Suprapubic skin (tissue), 4 donors: ENCODE data around the gene TUT1.

Experiments
- POLR2A ChIP-seq, 2 donors: fragments of 450-650 bp; IDR thresholded peaks; one replicate each; pipeline ENCODE4 v1.6.1; 2017; ENCODE audit warnings: antibody characterized with exemption in 2 of 2, mild to moderate bottlenecking in 2 of 2, moderate library complexity in 2 of 2
- POLR2AphosphoS5 ChIP-seq, 3 donors: sonication (generic); formaldehyde crosslinking; IDR thresholded peaks; one replicate each; pipeline ENCODE4 v1.6.1; 2017; ENCODE audit warnings: antibody characterized with exemption in 3 of 3
- TF ChIP-seq, protein P1 (sequence below), 2 donors: fragments of 200-600 bp in 1 of 2; fragments of 450-650 bp in 1 of 2; sonication (generic) in 1 of 2; IDR thresholded peaks; one replicate each; pipeline ENCODE4 v1.5.1; 2016 to 2019; ENCODE audit warnings: antibody characterized with exemption in 2 of 2, mild to moderate bottlenecking in 1 of 2, moderate library complexity in 1 of 2

DNA sequence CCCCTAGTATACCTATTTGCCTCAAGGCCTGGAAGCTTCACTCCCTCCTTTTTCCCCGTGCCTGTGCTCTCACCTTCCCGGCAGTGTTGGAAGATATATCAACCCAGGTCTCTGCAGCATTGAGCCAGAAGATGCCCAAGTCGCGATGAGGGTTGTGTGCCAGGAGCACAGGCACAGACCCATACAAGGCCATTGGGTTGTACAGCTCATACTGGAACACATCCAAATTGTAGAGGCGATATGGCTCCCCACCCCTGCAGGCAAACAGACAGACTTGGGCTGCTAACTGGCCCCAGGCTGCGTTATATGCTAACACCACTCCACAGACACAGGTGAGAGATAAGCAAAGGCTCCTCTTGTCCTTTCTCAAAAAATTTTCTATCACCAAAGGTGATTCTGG is 41.2 kb upstream of the TUT1 start:
- TF ChIP-seq POLR2A (IDR thresholded peaks at IDR 0.05) (no peak), POLR2AphosphoS5 (IDR thresholded peaks at IDR 0.05) (no peak)
- TF ChIP-seq, protein P1, sequence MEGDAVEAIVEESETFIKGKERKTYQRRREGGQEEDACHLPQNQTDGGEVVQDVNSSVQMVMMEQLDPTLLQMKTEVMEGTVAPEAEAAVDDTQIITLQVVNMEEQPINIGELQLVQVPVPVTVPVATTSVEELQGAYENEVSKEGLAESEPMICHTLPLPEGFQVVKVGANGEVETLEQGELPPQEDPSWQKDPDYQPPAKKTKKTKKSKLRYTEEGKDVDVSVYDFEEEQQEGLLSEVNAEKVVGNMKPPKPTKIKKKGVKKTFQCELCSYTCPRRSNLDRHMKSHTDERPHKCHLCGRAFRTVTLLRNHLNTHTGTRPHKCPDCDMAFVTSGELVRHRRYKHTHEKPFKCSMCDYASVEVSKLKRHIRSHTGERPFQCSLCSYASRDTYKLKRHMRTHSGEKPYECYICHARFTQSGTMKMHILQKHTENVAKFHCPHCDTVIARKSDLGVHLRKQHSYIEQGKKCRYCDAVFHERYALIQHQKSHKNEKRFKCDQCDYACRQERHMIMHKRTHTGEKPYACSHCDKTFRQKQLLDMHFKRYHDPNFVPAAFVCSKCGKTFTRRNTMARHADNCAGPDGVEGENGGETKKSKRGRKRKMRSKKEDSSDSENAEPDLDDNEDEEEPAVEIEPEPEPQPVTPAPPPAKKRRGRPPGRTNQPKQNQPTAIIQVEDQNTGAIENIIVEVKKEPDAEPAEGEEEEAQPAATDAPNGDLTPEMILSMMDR (IDR thresholded peaks at IDR 0.05): no peak
